ENCODE results near the gene PHTF2. TPM values are rescaled to one million over a fixed set of nuclear protein-coding genes. Genes with fewer than 3 reads are reported as not detected.
"Not testable (repeated sequence)": the region's sequence is repeated elsewhere in the genome, so short reads cannot be mapped to it uniquely, and the experiment has no call there.

PHTF2 gene
- total RNA-seq, 1 donor, result 28.6 TPM

GRCh38 chr7:77831481-77831880 is 32.9 kb downstream of the PHTF2 start:
- peaks cover 11% of the 10 kb centered on the region for H3K79me2 ChIP-seq (ENCODE audit: insufficient read depth, low read length)
- H3K36me3 ChIP-seq (ENCODE audit: insufficient read depth, low read length), result no peaks in the 10 kb centered on the region
- H3K4me1 ChIP-seq (ENCODE audit: insufficient read depth, low read length), result peaks cover 6% of the 10 kb centered on the region
- no peak overlapping the region for H2AFZ ChIP-seq (ENCODE audit: low read length)
- H3K27me3 ChIP-seq (ENCODE audit: insufficient read depth, low read length), result no peaks in the 10 kb centered on the region
- no peak for TF ChIP-seq CTCF (IDR thresholded peaks at IDR 0.05; ENCODE audit: extremely low read depth, low read depth, low read length)
- no peaks in the 10 kb centered on the region for H3K9me3 ChIP-seq (ENCODE audit: low read depth, low read length)
- no peak overlapping the region for H3K27ac ChIP-seq (ENCODE audit: low read depth, low read length)
- no peak overlapping the region for H3K4me2 ChIP-seq (ENCODE audit: insufficient read depth, low read length)
- no peak overlapping the region for H3K4me3 ChIP-seq (ENCODE audit: insufficient read depth, low read length)
- H4K20me1 ChIP-seq (ENCODE audit: insufficient read depth, low read length), result no peaks in the 10 kb centered on the region
- no peak for DNase-seq (ENCODE audit: insufficient read length, low spot score, missing footprints)

- H3K4me2 ChIP-seq (ENCODE audit: insufficient read depth, low read length), result no peak overlapping the region
- H3K27me3 ChIP-seq (ENCODE audit: insufficient read depth, low read length), result no peaks in the 10 kb centered on the region
- H3K9me3 ChIP-seq (ENCODE audit: low read depth, low read length), result no peaks in the 10 kb centered on the region
- H3K4me1 ChIP-seq (ENCODE audit: insufficient read depth, low read length), result peaks cover 6% of the 10 kb centered on the region
- no peak for TF ChIP-seq CTCF (IDR thresholded peaks at IDR 0.05; ENCODE audit: extremely low read depth, low read depth, low read length)
- no peak overlapping the region for H3K4me3 ChIP-seq (ENCODE audit: insufficient read depth, low read length)
- peaks cover 7% of the 10 kb centered on the region for H3K79me2 ChIP-seq (ENCODE audit: insufficient read depth, low read length)
- H3K36me3 ChIP-seq (ENCODE audit: insufficient read depth, low read length), result no peaks in the 10 kb centered on the region
- no peak overlapping the region for H2AFZ ChIP-seq (ENCODE audit: low read length)
- no peak for DNase-seq (ENCODE audit: insufficient read length, low spot score, missing footprints)
- no peaks in the 10 kb centered on the region for H4K20me1 ChIP-seq (ENCODE audit: insufficient read depth, low read length)
- no peak overlapping the region for H3K27ac ChIP-seq (ENCODE audit: low read depth, low read length)
Observed at GRCh38 chr7:77831953-77832352, 33.4 kb downstream of the PHTF2 start.

GRCh38 chr7:77833136-77833535 is 34.6 kb downstream of the PHTF2 start:
- DNase-seq (ENCODE audit: insufficient read length, low spot score, missing footprints), result no peak
- Histone ChIP-seq H3K9me3 (ENCODE audit: low read depth, low read length) (no peaks in the 10 kb centered on the region), H3K27me3 (ENCODE audit: insufficient read depth, low read length) (no peaks in the 10 kb centered on the region), H2AFZ (ENCODE audit: low read length) (no peak overlapping the region), H4K20me1 (ENCODE audit: insufficient read depth, low read length) (no peaks in the 10 kb centered on the region), H3K79me2 (ENCODE audit: insufficient read depth, low read length) (peaks cover 7% of the 10 kb centered on the region), H3K4me3 (ENCODE audit: insufficient read depth, low read length) (no peak overlapping the region), H3K4me2 (ENCODE audit: insufficient read depth, low read length) (no peak overlapping the region), H3K27ac (ENCODE audit: low read depth, low read length) (no peak overlapping the region), H3K4me1 (ENCODE audit: insufficient read depth, low read length) (peaks cover 6% of the 10 kb centered on the region), H3K36me3 (ENCODE audit: insufficient read depth, low read length) (no peaks in the 10 kb centered on the region)
- no peak for TF ChIP-seq CTCF (IDR thresholded peaks at IDR 0.05; ENCODE audit: extremely low read depth, low read depth, low read length)

- H4K20me1 ChIP-seq (ENCODE audit: insufficient read depth, low read length); H3K4me2 ChIP-seq (ENCODE audit: insufficient read depth, low read length); H3K4me1 ChIP-seq (ENCODE audit: insufficient read depth, low read length); H3K4me3 ChIP-seq (ENCODE audit: insufficient read depth, low read length); H2AFZ ChIP-seq (ENCODE audit: low read length); H3K27ac ChIP-seq (ENCODE audit: low read depth, low read length); H3K27me3 ChIP-seq (ENCODE audit: insufficient read depth, low read length); DNase-seq (ENCODE audit: insufficient read length, low spot score, missing footprints); H3K9me3 ChIP-seq (ENCODE audit: low read depth, low read length); H3K36me3 ChIP-seq (ENCODE audit: insufficient read depth, low read length); H3K79me2 ChIP-seq (ENCODE audit: insufficient read depth, low read length): not testable (repeated sequence)
Observed at GRCh38 chr7:77836425-77836824, 37.9 kb downstream of the PHTF2 start.
